Upper lobe of left lung (tissue), 4 donors: ENCODE results near the gene SLC25A48.

ENCODE experiments used
- CTCF ChIP-seq, 6 experiments: fragments of 450-650 bp in 4 of 6; fragments of 200-600 bp in 2 of 6; sonication (generic) in 2 of 6; IDR thresholded peaks; one replicate each; pipeline ENCODE4 v1.5.1; 2016 to 2019; ENCODE audit warnings: antibody characterized with exemption in 6 of 6
- EP300 ChIP-seq, 4 donors: sonication (generic); formaldehyde crosslinking; IDR thresholded peaks; one replicate each; pipeline ENCODE4 v1.5.1; 2017; ENCODE audit warnings: antibody characterized with exemption in 4 of 4, control low read depth in 2 of 4
- POLR2AphosphoS5 ChIP-seq, 2 donors: sonication (generic); formaldehyde crosslinking; IDR thresholded peaks; one replicate each; pipeline ENCODE4 v1.5.1; 2017; ENCODE audit warnings: antibody characterized with exemption in 2 of 2

DNA sequence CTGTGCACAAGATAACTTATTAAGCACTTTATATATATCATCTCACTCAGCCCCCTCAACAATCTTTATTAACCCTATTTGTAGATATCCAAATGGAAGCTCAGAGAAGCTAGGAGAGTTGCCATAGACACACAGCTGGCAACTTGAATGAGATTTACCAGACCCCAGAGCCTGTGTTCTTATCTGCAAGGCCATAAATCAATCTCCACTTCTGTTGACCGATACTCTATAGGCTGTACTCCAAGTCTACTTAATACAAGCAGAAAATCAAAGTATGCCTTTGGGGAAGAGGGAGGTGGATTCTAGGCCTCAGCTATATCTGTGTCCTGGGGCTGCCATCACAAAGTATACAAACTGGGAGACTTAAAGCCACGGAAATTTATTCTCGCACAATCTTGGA lies 67.2 kb downstream of the SLC25A48 start:
- TF ChIP-seq POLR2AphosphoS5 (IDR thresholded peaks at IDR 0.05) (no peak), EP300 (IDR thresholded peaks at IDR 0.05) (no peak), CTCF (IDR thresholded peaks at IDR 0.05) (no peak)
